Effector CD4-positive, alpha-beta T cell (primary cell): Measurements from ENCODE around the gene ZNF837.
"Not testable (repeated sequence)": the region's sequence is repeated elsewhere in the genome, so short reads cannot be mapped to it uniquely, and the experiment has no call there.

Experiments
- DNase-seq: peaks from one replicate; pipeline ENCODE4 v3.0.0-alpha.2; 2020
- total RNA-seq: gene quantifications from one replicate; lab custom pipeline; 2026; lab: John Stamatoyannopoulos, UW

The ZNF837 gene
- total RNA-seq, result 3.8 reads per million, percentile 14 among the genes with 10 or more reads in this experiment

DNA sequence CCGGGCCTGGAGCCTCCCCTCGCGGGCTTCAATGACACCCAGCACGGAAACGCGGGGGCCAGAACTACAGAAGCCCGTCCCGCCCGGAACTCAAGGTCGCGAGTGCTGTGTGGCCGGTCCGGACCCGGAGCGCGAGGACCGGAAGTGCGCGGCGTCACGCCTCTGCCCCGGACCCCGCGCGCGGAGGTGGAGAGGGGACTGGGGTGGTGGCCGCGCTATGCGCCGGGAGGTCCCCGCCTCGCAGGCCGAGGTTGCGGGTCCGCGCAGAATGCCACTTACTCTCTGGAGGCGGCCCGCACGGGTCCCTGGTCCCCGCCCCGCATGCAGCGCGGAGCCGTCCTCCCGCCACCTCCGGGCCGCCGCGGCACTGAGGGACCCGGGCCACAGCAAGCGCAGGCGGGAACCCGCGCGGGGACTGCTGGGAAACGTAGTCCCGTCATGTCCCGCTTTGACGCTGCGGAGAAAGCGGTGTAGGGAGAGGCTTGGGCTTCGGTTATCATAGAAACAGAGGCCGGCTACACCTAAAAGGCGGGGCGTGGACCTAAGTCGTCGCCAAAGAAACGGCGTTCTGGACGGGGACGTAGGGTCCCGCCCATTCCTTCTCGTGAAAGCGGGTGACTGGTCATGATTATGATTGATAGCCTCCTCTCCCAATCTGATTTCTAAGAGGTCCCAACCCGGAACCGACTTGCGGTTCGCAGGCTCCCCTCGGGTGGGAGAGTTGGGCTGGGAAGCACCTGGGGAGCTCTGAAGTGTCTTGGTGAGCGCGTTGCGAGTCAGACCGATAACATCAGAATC is at the start of gene ZNF837:
Gene ZNF837 (minus strand): TSS at position 369 of the 798 bp plus-strand sequence. CDS start 11,698 bp downstream, outside the sequence.
- DNase-seq, result peak; percentile 97

DNA sequence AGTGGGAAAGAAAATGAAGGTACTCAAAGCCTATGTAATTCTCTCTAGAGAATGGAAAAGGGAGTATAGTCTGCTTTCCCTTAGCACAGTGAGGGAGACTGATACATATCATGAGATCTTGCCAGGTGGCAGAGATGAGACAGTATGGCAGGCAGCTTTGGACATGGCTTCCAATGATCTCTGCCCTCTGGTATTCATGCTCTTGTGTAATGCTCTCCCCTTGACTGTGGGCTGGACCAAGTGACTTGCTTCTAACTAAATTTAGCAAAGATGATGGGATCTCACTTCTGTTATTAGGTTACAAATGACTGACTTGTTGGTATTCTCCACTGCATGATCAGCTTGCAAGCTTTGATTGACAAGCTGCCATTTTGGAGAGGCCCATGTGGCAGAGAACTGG is 48.9 kb upstream of the ZNF837 start:
- no peak for DNase-seq

DNA sequence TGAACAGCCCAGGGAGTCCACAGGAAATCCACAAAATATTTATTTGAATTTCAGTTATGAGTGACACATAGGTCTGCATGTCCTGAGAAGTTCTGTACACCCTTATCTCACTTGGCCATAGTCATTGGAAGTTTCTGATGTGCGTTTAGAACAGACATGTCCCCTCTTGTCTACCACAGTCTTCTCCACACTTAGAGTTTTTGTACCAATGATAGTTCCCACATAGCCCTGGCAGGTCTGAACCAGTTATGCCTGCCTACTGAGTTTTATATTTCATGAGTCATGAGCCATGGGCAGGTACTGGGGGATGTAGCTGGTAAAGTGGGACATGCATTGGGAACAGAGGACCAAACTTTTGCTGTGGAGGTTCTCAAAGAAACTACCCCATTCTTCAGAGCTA is 47.8 kb upstream of the ZNF837 start:
- DNase-seq, result no peak

DNA sequence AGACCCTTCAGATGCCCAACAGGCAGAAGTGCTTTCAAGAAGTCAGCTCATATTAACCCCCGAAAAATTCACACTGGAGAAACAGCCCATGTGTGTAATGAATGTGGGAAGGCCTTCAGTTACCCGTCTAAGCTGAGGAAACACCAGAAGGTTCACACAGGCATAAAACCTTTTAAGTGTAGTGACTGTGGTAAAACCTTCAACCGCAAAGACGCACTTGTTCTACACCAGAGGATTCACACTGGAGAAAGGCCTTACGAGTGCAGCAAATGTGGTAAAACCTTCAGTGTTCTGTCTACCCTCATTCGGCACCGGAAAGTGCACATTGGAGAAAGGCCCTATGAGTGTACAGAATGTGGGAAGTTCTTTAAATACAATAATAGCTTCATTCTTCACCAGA is 36.2 kb upstream of the ZNF837 start:
- DNase-seq, result no peak

DNA sequence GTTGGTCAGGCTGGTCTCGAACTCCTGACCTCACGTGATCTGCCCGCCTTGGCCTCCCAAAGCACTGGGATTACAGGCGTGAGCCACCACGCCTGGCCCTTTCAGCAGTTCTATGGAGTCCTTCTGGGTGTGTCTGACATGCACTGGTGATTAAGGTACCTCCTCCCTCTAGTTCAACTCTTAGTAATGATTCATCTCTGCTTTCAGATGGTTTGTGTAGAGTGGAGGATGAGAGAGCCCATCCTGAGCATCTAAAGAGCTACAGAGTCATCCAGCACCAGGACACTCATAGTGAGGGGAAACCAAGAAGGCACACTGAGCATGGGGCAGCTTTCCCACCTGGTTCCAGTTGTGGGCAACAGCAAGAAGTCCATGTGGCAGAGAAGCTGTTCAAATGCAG is 35.8 kb upstream of the ZNF837 start:
- no peak for DNase-seq

DNA sequence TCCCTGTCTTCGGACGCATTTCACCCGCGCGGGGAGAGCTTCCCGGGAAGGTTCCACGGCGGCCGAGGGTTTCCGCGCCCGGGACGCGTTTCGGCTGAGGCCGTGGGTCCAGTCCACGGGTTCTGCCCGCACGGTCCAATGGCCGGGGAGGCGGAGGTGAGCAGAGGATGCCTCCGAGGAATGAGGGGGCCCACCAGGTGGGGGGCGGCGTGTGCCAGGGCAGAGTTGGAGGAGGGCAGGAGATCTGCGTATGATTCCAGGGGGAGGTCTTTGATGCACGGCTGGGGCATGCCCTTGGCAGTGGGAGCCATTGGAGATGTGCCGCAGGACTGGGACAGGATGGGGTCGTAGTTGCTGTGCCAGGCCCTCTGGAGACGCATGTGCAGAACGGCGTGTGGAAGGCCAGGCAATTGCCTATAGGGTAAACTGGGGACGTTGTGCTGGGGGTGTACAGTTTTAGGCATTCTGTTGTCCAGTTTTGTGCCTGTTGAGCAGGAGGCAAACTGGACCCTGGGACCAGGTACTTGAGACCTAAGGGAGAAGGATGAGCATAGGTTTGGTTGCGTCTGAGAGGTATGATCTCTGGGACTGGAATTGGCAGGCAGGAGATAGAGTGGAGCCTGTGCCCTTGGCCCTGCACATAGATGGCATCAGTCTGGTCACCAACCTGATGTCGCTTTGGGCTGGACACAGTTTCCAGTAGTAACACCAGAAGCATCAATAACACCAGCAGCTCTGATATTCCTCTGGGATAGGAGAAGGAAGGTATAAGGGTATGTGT is 28.4 kb upstream of the ZNF837 start:
- DNase-seq, result no peak

DNA sequence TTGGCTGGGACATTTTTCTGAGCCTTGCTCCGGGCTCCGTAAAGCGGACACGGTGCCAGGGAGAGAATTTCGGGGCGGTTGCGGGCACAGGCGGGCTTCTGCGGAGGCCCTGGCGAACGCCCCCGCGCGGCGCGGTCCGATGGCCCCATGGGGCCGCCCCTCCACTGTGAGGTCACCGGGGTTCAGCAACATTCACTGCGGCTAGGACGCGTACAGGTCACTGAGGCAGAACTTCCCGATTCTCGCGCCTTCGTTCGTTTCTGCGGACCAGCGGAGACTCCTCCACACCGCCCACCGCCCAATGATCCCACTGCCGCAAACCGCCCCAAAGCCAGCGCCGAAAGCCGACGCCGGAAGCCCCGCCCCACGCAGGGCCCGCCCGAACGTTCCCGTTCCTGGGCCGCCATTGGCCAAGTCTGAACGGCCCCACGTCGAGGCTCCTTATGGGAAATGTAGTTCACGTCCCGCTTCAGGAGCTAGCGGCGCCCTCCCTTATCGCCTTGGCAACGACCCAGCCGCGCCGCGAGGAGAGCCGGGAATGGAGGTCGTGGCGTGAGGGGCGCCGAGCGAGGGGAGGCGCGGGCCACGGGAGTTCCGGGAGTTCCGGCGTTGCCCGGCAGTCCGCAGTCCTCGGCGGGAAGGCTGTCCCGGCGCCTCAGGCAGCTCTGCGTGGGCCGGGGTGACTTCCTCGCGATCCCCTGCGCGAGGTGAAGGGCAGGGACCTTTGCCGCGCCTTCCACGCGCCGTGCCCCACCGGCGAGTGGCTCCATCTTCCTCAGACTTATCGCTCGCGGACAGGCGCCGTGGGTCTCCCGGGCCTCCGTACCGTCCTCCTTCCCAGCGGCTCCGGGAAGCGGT is 27.6 kb upstream of the ZNF837 start, which contains the start of gene ZNF584:
Gene ZNF584 (plus strand): TSS at position 498 of the 858 bp plus-strand sequence. CDS start 499 bp downstream, outside the sequence.
- peak; percentile 93 for DNase-seq

DNA sequence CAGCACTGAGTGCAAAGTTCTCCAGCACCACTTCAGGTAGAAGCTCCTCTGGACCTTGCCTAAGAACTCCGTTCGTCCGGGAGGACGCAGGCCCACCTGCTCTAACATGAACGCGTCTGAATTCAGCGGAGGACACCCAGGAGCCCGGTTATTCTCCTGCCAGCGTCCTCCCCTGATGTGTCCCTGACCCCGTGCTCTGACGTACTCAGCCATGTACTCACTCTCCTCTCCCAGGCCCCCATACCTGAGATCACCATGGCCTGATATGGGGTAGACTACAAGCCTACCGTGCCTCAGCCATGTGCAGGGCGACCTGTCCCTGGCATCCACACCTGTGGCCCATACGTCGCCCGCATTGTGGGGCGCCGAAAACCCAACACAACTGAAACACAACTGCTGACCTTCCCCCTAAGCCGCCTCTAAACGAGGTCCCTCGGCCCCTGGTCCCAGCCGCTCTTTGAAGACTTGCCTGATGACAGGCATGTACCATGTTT is 26.9 kb upstream of the ZNF837 start:
- no peak for DNase-seq

DNA sequence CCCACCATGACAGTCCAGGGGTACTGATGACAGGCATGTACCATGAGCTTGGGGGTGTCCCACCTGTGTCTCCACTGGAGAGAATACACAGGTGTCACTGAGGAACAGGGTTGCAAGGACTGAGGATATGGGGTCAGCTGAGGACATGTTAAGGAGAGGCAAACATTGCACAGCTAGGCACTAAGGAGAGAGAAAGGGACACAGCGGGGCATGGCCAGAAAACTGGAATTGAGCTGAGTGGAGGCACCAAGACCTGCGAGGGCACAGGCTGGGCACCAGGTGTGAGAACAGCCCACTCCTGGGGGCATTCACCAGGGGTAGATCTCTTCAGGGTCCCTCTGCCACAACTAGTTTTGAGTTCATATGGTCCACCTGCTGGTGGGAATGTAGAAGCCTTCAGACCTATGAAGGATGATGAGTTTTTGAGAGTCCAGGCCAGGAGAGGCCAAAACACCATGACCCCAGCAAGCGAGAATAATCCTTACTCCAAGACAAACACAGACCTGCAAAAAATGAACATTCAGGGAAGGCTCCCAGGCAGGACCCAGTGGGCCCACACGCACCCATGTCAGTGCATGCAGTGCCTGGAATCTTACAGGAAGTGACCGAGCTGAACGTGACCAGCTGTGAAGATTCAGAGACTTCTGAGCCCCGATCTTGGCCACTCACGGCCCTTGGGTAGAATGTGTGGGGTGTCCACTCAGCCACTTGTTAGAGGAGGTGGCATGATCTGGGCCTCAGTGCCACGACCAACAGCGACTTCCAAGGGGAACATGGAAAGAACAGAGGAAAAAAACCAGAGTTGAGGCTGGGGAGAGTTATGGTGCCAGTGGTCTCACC is 26.2 kb upstream of the ZNF837 start:
- DNase-seq, result no peak

DNA sequence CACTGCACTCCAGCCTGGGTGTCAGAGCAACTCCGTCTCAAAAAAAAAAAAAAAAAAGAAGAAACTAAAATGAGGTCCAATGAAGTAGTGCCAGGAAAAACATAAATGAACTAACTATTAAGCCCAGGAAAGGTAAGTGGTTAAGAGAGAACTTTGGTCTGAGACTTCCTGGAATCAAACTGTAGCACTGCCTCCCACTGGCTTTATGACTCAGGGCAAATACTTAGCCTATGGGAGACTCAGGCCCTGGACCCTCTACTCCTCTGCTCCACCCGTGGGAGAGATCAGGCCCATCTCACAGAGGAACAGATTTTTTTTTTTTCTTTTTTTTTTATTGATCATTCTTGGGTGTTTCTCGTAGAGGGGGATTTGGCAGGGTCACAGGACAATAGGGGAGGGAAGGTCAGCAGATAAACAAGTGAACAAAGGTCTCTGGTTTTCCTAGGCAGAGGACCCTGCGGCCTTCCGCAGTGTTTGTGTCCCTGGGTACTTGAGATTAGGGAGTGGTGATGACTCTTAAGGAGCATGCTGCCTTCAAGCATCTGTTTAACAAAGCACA is 23.2 kb upstream of the ZNF837 start:
- DNase-seq, result not testable (repeated sequence)

DNA sequence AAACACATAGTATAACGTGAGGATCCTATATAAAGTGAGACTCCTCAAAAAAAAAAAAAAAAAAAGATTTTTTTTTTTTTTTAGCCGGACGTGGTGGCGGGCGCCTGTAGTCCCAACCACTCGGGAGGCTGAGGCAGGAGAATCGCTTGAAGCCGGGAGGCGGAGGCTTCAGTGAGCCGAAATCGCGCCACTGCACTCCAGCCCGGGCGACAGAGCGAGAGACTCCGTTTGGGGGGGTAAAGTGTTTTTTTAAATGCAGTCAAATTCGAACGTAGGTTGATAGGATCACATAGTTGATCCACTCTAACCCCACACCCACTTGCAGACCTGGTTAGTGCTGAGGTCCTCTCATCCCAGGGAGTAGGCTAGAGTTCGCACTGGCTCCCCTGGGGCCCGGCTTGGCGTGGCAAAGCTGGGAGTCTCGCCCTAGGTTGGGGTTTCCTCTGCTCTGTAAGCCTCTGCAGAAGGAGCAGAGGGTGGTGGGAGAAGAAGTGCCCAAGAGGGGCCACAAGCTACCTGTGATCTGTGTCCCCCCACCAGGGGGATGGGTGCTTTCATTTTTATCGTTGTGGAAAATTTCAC is 21.1 kb upstream of the ZNF837 start:
- no peak for DNase-seq

DNA sequence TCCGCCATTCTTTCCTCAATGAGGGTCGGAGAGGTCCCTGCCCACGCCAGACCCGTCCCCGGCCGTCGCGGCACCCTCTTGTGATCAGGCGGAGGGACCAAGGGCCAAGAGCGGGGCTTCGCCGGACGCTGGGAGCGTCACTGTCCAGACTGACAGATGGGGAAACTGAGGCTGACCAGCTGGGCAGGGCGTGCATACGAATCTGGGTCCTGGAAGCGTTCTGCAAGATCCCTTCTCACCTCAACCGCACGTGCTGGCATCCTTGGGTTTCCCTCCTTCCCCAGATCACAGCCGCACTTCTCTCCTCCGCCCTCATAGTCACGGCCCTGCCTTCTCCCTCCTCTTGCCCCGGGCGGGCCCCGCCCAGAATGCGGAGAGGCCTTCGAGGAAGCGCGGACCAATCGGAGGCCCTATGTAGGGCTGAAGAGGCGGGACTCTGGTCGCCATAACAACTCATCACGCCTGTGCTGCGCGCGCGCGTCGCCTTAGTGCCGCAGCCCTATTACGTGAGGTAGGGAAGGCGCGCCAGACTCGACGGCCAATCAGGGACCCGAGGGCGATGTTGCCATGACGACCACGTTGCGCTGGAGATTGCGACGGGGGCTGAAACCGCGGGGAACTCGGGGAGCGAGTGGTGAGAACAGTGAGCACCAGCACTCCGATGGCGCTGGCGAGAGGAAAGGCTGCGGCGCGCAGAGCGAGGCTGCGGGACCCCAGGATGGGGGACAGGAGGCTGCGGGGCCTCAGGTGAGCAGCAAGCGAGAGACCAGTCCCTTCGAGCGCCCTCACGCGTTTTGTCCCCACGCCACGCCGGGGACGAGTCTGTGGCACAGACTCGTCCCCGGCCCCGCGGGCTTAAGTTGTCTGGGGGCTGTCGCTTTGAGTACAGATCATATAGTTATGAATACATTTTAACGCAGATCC is 20.3 kb upstream of the ZNF837 start:
- peak; percentile 100 for DNase-seq

DNA sequence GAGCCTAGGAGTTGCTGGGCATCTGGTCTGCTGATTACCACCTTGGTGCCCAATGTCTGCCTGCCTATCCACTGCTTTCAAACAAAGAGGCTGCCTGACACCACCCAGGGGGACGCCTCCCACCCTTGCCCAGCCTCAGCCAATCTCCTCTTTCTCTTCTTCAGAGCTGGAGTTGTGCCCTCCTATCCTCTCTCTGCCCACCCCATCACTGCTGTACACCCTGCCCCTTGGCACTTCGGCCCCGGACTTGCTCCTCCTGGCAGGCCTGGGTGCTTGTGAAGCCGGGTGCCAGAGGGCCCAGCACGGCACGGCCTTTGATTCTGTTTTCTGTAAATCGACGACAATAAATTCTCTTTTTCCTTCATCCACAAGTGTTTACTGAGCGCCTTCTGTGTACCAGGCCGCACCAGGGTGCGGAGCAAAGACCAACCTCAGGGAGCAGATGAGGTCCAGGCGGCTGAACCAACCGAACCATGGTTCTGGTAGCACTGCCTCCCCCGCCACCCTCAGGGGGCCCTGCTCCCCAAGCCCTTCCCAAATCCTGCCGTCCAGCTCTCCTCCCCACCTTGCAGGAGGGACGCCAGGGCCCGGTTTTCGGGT is 19.6 kb upstream of the ZNF837 start:
- no peak for DNase-seq

DNA sequence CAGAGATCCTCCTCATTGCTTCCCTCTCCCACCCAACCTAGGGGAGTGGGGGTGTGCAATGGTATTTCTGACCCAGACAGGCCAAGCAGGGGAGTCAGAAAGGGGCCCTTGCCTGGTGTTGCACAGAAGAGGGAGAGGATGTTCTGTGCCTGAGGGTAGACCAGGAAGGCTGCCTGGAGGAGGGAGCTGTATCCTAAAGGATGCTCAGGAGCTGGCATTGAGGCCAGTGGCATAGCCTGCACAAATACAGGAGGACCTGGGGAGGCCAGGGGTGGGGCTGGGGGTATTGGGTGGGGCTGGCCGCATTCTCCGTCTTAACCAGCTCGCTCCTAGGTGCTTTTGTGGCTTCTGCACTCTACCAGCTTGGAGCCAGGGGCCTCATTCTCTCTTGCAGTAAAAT is 19.1 kb upstream of the ZNF837 start:
- no peak for DNase-seq

DNA sequence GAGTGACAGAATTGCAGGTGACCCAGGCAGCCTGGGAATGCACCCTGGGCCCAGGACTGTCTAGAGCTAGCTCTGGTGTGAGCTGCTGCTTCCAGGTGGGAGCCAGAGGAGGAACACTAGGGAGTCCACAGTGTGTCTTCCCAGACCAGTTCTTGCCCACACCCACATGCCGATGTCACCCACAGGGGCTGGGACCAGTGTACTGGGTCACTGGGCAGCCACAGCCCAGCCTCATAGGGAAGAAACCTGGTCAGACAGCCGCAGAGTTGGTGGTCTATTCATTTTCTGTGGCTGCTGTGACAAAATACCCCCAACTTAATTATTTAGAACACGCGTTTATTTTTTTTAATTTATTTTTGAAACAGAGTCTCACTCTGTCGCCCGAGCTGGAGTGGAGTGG is 17.7 kb upstream of the ZNF837 start:
- no peak for DNase-seq

DNA sequence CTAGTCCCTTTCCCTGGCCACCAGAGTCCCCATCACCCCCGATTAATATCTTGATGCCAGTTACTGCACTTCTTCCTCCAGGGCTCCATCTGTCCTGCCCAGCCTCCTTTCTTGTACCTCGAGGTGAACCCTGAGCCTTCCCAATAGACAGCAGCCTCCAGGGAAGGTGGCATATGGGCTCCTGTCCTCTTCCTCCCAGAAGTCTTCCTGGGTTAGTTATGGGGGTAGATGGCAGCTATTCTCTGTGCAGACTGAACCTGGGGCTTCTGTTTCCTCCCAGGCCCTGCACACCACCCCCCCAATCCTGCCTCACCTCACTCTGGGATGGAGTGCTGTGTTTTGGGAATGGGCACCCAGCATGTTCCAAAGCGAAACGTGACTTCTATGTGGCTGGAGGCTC is 17.3 kb upstream of the ZNF837 start:
- DNase-seq, result no peak

DNA sequence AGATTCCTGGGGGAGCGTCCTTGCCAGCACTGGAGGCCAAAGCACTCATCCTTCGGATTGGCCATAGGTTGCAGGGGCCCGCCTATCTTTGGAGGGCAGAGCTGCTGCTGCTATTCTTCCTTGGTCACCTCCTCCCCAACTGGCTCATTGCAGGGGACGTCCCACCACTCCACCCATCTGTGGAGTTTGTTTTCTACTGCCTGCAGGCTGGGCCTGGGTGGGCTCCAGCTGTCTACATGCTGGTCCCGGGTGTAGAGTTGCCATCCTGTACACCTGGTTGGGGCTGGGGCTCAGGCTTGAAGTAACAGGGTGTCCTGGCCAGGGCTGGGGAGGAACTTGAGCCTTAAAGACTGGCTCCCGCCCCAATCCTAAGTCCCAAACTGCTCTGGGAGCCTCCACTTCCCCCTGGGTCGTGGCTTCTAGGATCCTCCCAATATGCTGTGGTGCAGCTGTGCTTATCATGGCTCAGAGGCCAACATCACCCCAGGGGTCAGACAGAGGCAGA is 16.8 kb upstream of the ZNF837 start:
- no peak for DNase-seq

DNA sequence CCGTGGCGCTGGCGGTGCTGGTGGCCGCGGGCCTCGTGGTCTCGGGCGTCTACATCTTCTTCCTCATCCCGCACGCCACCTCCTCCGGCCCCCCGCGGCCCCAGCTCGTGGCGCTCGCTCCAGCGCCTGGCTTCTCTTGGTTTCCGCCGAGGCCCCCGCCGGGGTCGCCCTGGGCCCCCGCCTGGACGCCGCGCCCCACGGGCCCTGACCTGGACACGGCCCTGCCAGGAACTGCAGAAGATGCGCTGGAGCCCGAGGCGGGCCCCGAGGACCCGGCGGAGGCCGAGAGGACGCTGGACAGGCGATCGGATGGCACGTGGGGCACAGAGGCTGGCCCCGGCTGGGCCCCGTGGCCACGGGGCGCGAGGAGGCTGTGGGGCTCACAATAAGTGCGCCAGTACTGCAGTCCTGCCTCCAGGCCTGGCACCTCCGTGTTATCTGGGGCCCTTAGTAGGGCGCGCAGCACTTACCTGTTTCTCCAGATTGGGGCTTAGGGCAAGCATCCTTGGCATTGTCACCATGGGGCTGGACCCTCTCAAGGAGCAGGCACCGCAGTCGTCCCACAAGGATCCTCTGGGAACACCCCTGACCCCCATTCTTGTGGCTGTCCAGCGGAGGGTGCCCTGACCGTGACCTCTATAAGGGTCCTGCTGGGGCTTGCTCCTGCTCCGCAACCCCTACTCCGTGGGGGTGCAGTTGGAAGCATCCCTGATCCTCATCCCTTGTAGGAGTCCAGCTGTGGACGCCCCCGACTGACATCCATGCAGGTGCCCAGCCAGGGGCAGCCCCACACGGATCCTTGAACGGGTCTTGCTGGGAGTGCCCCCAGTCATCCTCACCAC is 16.1 kb upstream of the ZNF837 start:
- no peak for DNase-seq
